ENCODE results near the gene VASN. TPM values are rescaled to one million over a fixed set of nuclear protein-coding genes. Genes with fewer than 3 reads are reported as not detected.

Gene VASN
- total and polyA plus RNA-seq, 9 of the 15 experiments (the other 6 are each of a cell fraction or from before 2014, with no cell fraction given), result 0.01 to 2.5 (median 0.41) TPM; not detected in 1

DNA sequence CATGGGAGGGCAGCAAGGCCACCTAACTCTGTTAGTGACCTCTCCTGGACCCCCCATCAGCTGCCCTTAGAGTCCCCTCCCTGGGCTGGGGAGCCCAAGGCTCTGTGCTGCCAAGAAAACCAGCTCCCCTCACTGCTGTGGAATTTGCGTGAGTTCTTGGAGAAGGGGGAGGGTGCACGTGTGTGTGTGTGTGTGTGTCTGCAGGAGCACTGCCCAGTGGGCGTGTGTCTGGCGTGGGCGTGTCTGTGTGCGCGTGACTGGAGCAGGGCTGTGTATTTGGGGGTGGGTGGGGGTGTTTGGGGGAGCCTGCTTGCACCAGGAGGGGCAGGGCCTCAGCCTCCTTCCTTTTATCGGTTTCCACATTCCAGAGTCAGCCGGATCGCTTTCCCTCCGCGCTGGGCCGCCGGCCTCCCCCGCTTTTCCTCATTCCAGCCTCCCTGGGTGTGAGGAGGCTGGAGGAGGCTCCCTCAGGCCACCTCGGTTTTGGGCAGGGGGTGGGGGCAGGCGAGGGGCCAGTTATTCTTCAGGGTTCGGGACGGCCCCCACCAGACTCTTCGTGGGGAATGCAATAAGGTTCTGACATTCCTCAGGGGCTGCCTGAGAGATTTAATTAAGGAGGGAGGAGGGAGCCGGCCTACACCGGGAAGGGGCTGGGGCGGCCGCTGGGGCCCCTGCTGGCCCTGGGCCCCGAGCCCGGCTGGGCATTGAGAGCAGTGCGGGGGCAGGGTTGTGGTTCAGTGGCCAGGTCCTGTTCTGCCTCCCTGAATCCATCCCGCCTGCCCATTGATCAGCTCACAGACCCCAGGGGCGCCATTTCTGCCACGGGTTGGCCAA is 2.5 kb downstream of the VASN start (continued):
- peak in 1 of 2 experiments; percentile 36; a peak in 1 of 4 replicates for TF ChIP-seq SIN3A (IDR thresholded peaks at IDR 0.05; ENCODE audit: borderline replicate concordance in 2 of 2, control insufficient read depth in 1 of 2, low read depth in 2 of 2, low read length in 2 of 2)
- no peak for TF ChIP-seq RERE (CRISPR knock-in tag; IDR thresholded peaks at IDR 0.05; ENCODE audit: borderline replicate concordance)
- TF ChIP-seq GATAD2B (IDR thresholded peaks at IDR 0.05; ENCODE audit: borderline replicate concordance), result no peak
- TF ChIP-seq GABPA (tag; conservative IDR thresholded peaks at IDR 0.05; ENCODE audit: low read depth), result no peak
- TF ChIP-seq, protein P1, sequence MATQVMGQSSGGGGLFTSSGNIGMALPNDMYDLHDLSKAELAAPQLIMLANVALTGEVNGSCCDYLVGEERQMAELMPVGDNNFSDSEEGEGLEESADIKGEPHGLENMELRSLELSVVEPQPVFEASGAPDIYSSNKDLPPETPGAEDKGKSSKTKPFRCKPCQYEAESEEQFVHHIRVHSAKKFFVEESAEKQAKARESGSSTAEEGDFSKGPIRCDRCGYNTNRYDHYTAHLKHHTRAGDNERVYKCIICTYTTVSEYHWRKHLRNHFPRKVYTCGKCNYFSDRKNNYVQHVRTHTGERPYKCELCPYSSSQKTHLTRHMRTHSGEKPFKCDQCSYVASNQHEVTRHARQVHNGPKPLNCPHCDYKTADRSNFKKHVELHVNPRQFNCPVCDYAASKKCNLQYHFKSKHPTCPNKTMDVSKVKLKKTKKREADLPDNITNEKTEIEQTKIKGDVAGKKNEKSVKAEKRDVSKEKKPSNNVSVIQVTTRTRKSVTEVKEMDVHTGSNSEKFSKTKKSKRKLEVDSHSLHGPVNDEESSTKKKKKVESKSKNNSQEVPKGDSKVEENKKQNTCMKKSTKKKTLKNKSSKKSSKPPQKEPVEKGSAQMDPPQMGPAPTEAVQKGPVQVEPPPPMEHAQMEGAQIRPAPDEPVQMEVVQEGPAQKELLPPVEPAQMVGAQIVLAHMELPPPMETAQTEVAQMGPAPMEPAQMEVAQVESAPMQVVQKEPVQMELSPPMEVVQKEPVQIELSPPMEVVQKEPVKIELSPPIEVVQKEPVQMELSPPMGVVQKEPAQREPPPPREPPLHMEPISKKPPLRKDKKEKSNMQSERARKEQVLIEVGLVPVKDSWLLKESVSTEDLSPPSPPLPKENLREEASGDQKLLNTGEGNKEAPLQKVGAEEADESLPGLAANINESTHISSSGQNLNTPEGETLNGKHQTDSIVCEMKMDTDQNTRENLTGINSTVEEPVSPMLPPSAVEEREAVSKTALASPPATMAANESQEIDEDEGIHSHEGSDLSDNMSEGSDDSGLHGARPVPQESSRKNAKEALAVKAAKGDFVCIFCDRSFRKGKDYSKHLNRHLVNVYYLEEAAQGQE (IDR thresholded peaks at IDR 0.05; ENCODE audit: borderline replicate concordance), result 0 out of 2 replicates have a peak, but pooled peaks have one; percentile 31
- TF ChIP-seq, protein P1 (CRISPR knock-in tag; IDR thresholded peaks at IDR 0.05; ENCODE audit: low read depth), result no peak
- TF ChIP-seq HDAC1 (IDR thresholded peaks at IDR 0.05), result peak in 1 of 2 experiments; percentile 34; a peak in 1 of 4 replicates
- TF ChIP-seq ZBTB5 (IDR thresholded peaks at IDR 0.05), result no peak
- TF ChIP-seq, protein P2, sequence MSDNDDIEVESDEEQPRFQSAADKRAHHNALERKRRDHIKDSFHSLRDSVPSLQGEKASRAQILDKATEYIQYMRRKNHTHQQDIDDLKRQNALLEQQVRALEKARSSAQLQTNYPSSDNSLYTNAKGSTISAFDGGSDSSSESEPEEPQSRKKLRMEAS (CRISPR knock-in tag; IDR thresholded peaks at IDR 0.05), result peak; percentile 51

Data from K562 (cell line).